Stomach smooth muscle (tissue), 2 donors: Measurements from ENCODE around the gene ERGIC1.
"Not testable (repeated sequence)": the region's sequence is repeated elsewhere in the genome, so short reads cannot be mapped to it uniquely, and the experiment has no call there.

Source experiments
- H3K27ac ChIP-seq: one replicate; pipeline ENCODE4 v1.7.0; 2013; ENCODE audit warnings: mild to moderate bottlenecking, low read length, inconsistent platforms
- H3K27me3 ChIP-seq, 2 donors: one replicate each; pipeline ENCODE4 v1.7.0; 2013; ENCODE audit warnings: low read length in 2 of 2; ENCODE audit not compliant: insufficient read depth in 2 of 2, control insufficient read depth in 1 of 2
- H3K36me3 ChIP-seq, 2 donors: one replicate each; pipeline ENCODE4 v1.7.0; 2013; ENCODE audit warnings: low read length in 2 of 2; ENCODE audit not compliant: control insufficient read depth in 2 of 2, insufficient read depth in 2 of 2
- H3K4me1 ChIP-seq: one replicate; pipeline ENCODE4 v1.7.0; 2013; ENCODE audit warnings: low read length; ENCODE audit not compliant: control insufficient read depth, insufficient read depth
- H3K4me3 ChIP-seq, 2 donors: one replicate each; pipeline ENCODE4 v1.7.0; 2013; ENCODE audit warnings: low read length in 2 of 2
- H3K9ac ChIP-seq, 2 donors: one replicate each; pipeline ENCODE4 v1.7.0; 2013; ENCODE audit warnings: low read length in 2 of 2, mild to moderate bottlenecking in 1 of 2
- H3K9me3 ChIP-seq, 2 donors: one replicate each; pipeline ENCODE4 v1.7.0; 2013; ENCODE audit warnings: low read length in 2 of 2; ENCODE audit not compliant: control insufficient read depth in 2 of 2
- donor health status: healthy.
- donor health status: Pancreatic carcinoma.

Gene ERGIC1

GRCh38 chr5:172802567-172803176 lies 31.4 kb upstream of the ERGIC1 start:
- H3K4me1 ChIP-seq = no peaks in the 10 kb centered on the region
- H3K36me3 ChIP-seq = no peaks in the 10 kb centered on the region
- no peak overlapping the region for H3K4me3 ChIP-seq
- H3K9me3 ChIP-seq = no peaks in the 10 kb centered on the region
- H3K27me3 ChIP-seq = no peaks in the 10 kb centered on the region
- no peak overlapping the region for H3K9ac ChIP-seq
- H3K27ac ChIP-seq = no peak overlapping the region

DNA sequence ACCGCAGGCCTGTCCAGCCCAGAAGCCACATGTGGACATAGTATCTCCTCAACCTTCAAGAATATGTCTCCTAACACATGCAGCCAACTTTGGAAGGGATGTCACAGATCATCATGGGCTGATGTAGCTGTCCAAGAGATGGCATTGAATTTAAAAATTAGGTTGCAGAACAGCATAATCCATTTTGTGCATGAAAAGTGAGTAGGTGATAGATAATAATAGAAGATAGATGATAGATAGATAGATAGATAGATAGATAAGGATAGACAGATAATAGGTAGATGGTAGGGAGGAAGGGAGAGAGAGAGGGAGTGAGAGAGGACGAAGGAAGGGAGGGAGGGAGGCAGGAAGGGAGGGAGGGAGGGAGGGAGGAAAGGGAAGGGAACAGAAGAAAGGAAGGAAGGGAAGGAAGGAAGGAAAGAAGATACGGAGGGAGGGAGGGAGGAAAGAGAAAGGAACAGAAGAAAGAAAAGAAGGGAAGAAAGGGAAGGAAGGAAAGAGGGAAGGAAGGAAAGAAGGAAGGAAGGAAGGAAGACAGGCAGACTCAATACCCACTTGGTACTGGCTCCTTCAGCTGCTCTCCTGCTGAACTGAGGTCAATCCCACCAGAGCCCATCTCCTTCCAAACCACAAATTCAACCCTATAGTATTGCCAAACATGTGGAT lies 28.9 kb upstream of the ERGIC1 start:
- Histone ChIP-seq H3K4me1 (no peaks in the 10 kb centered on the region), H3K9me3 (peaks cover 0 to 4% of the 10 kb centered on the region in 2 donors), H3K36me3 (no peaks in the 10 kb centered on the region), H3K27me3 (no peaks in the 10 kb centered on the region), H3K9ac (no peak overlapping the region), H3K27ac (no peak overlapping the region), H3K4me3 (no peak overlapping the region)

DNA sequence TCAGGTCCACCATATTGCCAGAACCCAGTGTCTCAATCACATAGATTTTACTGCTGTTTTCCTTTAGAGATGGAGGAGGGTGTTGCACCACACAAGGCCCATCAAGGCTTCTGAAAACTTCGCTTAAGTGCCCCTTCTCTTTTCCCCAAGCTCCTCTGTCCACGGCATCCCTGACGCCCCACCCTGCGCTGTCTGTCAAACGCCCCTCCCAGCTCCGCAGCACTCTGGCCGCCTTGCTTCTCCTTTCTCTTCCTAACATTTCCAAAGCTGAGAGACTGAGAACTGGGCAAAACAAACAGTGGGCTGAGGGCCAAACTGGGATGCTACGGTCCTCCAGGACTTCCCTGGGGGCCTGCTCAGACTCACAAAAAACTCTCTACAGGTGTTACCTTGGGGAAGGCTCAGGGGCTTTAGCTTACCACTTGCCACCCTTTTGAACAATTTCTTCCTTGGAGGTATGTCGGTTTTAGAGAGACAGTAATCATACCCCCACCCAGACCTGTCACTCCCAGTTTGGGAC lies 28.3 kb upstream of the ERGIC1 start:
- Histone ChIP-seq H3K9ac (no peak overlapping the region), H3K27me3 (no peaks in the 10 kb centered on the region), H3K36me3 (no peaks in the 10 kb centered on the region), H3K9me3 (peaks cover 0 to 4% of the 10 kb centered on the region in 2 donors), H3K4me1 (no peaks in the 10 kb centered on the region), H3K4me3 (no peak overlapping the region), H3K27ac (no peak overlapping the region)

DNA sequence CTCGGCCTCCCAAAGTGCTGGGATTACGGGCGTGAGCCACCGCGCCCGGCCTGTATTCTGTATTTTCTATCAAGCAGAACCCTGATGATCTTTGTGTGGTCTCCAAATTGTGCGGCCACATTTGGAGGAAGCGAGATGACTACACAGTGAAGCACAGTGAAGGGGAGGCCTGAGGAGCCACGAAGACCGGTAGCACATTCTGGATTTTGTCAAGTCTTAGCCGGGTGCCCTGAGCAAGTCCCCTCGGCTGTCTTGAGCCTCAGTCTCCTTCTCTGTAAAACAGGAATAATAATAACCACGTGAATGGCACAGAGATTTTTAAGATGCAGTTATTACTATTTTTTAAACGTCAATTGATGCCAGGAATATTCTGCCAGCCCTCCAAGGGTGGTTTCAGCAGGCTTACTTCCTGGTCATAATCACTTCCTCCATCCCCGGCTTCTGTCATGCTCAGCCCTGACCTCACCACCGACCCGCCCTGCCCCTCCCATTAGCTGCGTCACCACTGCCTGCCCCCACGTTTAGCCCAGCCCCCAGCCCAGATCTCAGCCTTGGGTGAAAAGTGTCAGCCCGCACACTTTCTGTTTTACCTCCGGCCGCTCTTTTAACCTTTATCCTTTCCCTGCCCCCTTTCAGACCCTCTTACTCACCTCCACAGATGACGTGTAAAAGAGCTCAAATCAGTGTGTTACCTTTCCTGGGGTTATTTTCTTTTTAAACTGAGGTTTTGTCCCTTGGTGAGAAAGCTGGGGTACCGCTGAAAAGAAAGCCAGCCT lies 27.0 kb upstream of the ERGIC1 start:
- Histone ChIP-seq H3K9ac (peak overlapping the region in 1 of 2 donors; percentile 21), H3K27me3 (no peaks in the 10 kb centered on the region), H3K4me3 (no peak overlapping the region), H3K36me3 (no peaks in the 10 kb centered on the region), H3K27ac (no peak overlapping the region), H3K4me1 (no peaks in the 10 kb centered on the region), H3K9me3 (peaks cover 0 to 4% of the 10 kb centered on the region in 2 donors)

DNA sequence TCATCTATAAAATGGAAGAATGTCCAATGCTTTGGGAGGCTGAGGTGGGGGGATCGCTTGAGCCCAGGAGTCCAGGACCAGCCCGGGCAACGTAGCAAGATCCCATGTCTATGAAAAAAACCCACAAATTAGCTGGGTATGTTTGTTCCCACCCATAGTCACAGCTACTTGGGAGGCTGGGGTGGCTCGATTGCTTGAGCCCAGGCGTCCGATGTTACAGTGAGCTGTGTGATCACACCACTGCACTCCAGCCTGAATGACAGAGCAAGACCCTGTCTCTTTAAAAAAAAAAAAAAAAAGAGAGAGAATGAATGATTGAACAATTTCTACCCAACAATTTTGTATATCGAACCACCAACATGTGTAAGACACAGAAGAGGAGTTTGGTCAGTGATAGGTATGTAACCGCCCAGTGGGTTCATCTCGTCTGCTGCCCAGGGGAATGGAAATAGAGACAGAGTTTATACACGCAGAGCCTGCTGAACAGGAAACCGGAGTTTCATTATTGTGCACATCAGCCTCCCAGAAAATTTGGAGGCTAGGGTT lies 26.2 kb upstream of the ERGIC1 start:
- Histone ChIP-seq H3K9ac (no peak overlapping the region), H3K27me3 (no peaks in the 10 kb centered on the region), H3K4me1 (no peaks in the 10 kb centered on the region), H3K27ac (no peak overlapping the region), H3K36me3 (no peaks in the 10 kb centered on the region), H3K9me3 (peaks cover 0 to 4% of the 10 kb centered on the region in 2 donors), H3K4me3 (no peak overlapping the region)

DNA sequence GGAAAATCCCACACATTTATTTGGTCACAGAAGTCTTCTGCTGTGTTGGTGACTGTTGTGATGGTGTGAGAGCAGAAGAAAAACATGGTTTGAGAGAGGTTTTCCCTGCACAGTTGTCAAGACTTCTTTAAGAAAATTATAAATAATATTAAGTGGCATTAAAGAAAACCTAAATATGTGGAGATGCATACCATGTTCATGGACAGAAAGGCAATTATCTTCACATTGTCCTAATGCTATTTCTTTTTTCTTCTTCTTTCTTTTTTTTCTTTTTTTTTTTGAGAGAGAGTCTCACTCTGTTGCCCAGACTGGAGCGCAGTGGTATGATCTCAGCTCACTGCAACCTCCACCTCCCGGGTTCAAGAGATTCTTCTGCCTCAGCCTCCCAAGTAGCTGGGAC lies 24.3 kb upstream of the ERGIC1 start:
- H3K9ac ChIP-seq = no peak overlapping the region

DNA sequence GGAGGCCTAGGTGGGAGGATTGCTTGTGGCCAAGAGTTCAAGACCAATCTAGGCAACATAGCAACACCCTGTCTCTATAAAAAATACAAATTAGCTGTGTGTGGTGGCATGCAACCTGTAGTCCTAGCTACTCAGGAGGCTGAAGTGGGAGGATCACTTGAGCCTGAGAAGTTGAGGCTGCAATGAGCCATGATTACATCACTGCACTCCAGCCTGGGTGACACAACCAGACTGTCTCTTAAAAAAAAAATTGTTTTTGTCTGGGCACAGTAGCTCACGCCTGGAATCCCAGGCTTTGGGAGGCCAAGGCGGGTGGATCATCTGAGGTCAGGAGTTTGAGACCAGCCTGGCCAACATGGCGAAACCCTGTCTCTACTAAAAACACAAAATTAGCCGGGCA lies 23.1 kb upstream of the ERGIC1 start:
- H3K4me1 ChIP-seq, H3K9me3 ChIP-seq, H3K9ac ChIP-seq, H3K4me3 ChIP-seq, H3K27me3 ChIP-seq, H3K36me3 ChIP-seq, H3K27ac ChIP-seq: not testable (repeated sequence)

More for the DNA sequence above, 24.3 kb upstream of the ERGIC1 start:
- Histone ChIP-seq H3K36me3 (no peaks in the 10 kb centered on the region), H3K27me3 (no peaks in the 10 kb centered on the region), H3K9me3 (peaks cover 0 to 4% of the 10 kb centered on the region in 2 donors), H3K4me3 (no peak overlapping the region), H3K4me1 (no peaks in the 10 kb centered on the region), H3K27ac (no peak overlapping the region)

GRCh38 chr5:172815631-172816030 lies 18.4 kb upstream of the ERGIC1 start:
- no peak overlapping the region for H3K27ac ChIP-seq

DNA sequence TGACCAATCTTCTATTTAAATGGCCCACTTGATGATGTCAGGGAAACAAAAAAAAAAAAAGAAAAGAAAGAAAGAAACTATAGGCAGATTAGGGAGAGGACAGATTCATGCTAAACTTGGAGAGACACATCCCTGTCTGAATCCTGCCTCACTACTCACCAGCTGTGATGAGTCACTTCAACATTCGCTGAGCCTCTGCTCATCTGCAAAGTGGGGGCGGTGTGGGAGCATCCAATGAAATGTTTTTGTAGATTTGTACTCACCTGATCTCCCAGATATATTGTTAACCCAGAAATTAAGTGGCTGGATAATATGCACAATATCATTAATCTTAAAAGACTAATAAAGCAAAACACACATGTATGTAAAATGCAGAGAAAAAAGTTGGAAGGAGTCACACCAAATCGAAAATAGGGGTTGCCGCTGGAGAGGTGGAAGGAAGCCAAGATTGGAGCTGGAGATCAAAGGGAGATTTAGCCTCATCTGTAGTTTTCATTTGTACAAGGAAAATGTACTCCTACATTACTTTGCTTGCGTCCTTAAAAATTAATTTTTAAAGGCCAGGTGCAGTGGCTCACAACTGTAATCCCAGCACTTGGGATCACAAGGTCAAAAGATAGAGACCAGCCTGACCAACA lies 17.0 kb upstream of the ERGIC1 start:
- Histone ChIP-seq H3K27me3 (no peaks in the 10 kb centered on the region), H3K9ac (no peak overlapping the region), H3K36me3 (no peaks in the 10 kb centered on the region), H3K4me3 (no peak overlapping the region), H3K27ac (no peak overlapping the region), H3K9me3 (no peaks in the 10 kb centered on the region), H3K4me1 (peaks cover 12% of the 10 kb centered on the region)

More at GRCh38 chr5:172815631-172816030, 18.4 kb upstream of the ERGIC1 start:
- no peak overlapping the region for H3K9ac ChIP-seq
- peaks cover 12% of the 10 kb centered on the region for H3K4me1 ChIP-seq
- H3K9me3 ChIP-seq = no peaks in the 10 kb centered on the region
- no peaks in the 10 kb centered on the region for H3K27me3 ChIP-seq
- no peak overlapping the region for H3K4me3 ChIP-seq
- no peaks in the 10 kb centered on the region for H3K36me3 ChIP-seq

- Histone ChIP-seq H3K27ac (no peak overlapping the region), H3K36me3 (no peaks in the 10 kb centered on the region), H3K9ac (no peak overlapping the region)
Measured at GRCh38 chr5:172817664-172818063, 16.4 kb upstream of the ERGIC1 start.

More at GRCh38 chr5:172817664-172818063, 16.4 kb upstream of the ERGIC1 start:
- Histone ChIP-seq H3K4me1 (peaks cover 12% of the 10 kb centered on the region), H3K4me3 (no peak overlapping the region), H3K27me3 (no peaks in the 10 kb centered on the region), H3K9me3 (no peaks in the 10 kb centered on the region)
